Activated naive CD8-positive, alpha-beta T cell (primary cell): ENCODE results near the gene GCSAM.

Experiments
- H3K27ac Mint-ChIP-seq: one replicate; pipeline ENCODE4 v1.8.0; 2021; ENCODE audit warnings: mixed read lengths
- H3K27me3 Mint-ChIP-seq: one replicate; pipeline ENCODE4 v1.8.0; 2021; ENCODE audit warnings: mixed read lengths
- H3K36me3 Mint-ChIP-seq: one replicate; pipeline ENCODE4 v1.8.0; 2021; ENCODE audit warnings: mixed read lengths
- H3K4me1 Mint-ChIP-seq: one replicate; pipeline ENCODE4 v1.8.0; 2021; ENCODE audit warnings: low read depth, mixed read lengths
- H3K4me3 Mint-ChIP-seq: one replicate; pipeline ENCODE4 v1.8.0; 2021; ENCODE audit warnings: mild to moderate bottlenecking, mixed read lengths
- H3K9me3 Mint-ChIP-seq: one replicate; pipeline ENCODE4 v1.8.0; 2021; ENCODE audit warnings: low read depth, mixed read lengths

The GCSAM gene

GRCh38 chr3:112134335-112135124, 1.5 kb upstream of the GCSAM start:
- Mint-ChIP-seq H3K4me1 (peaks cover 77% of the 10 kb centered on the region), H3K27ac (peak overlapping the region; percentile 96), H3K27me3 (no peaks in the 10 kb centered on the region), H3K4me3 (peak overlapping the region; percentile 67), H3K36me3 (peaks cover 2% of the 10 kb centered on the region), H3K9me3 (no peaks in the 10 kb centered on the region)

- Mint-ChIP-seq H3K9me3 (no peaks in the 10 kb centered on the region), H3K27ac (peak overlapping the region; percentile 96), H3K4me3 (peak overlapping the region; percentile 92), H3K4me1 (peaks cover 84% of the 10 kb centered on the region), H3K36me3 (peaks cover 2% of the 10 kb centered on the region), H3K27me3 (no peaks in the 10 kb centered on the region)
Observed at GRCh38 chr3:112133626-112134334, 732 bp upstream of the GCSAM start.

- peaks cover 93% of the 10 kb centered on the region for H3K4me1 Mint-ChIP-seq
- H3K9me3 Mint-ChIP-seq = no peaks in the 10 kb centered on the region
- peak overlapping the region; percentile 92 for H3K4me3 Mint-ChIP-seq
- peak overlapping the region; percentile 96 for H3K27ac Mint-ChIP-seq
- H3K36me3 Mint-ChIP-seq = peaks cover 2% of the 10 kb centered on the region
- H3K27me3 Mint-ChIP-seq = no peaks in the 10 kb centered on the region
Observed at GRCh38 chr3:112132554-112132953, 494 bp downstream of the GCSAM start.

GRCh38 chr3:112132088-112132487, 960 bp downstream of the GCSAM start:
- no peaks in the 10 kb centered on the region for H3K9me3 Mint-ChIP-seq
- H3K4me1 Mint-ChIP-seq = peaks cover 93% of the 10 kb centered on the region
- peak overlapping the region; percentile 92 for H3K4me3 Mint-ChIP-seq
- H3K27me3 Mint-ChIP-seq = no peaks in the 10 kb centered on the region
- H3K36me3 Mint-ChIP-seq = peaks cover 2% of the 10 kb centered on the region
- peak overlapping the region; percentile 96 for H3K27ac Mint-ChIP-seq

- Mint-ChIP-seq H3K9me3 (no peaks in the 10 kb centered on the region), H3K36me3 (peaks cover 2% of the 10 kb centered on the region), H3K4me3 (no peak overlapping the region), H3K27ac (peak overlapping the region; percentile 74), H3K4me1 (peaks cover 96% of the 10 kb centered on the region), H3K27me3 (no peaks in the 10 kb centered on the region)
Observed at GRCh38 chr3:112131111-112131510, 1.9 kb downstream of the GCSAM start.

- Mint-ChIP-seq H3K36me3 (peaks cover 5% of the 10 kb centered on the region), H3K4me3 (peak overlapping the region; percentile 11), H3K4me1 (peaks cover 96% of the 10 kb centered on the region), H3K27me3 (no peaks in the 10 kb centered on the region), H3K9me3 (no peaks in the 10 kb centered on the region), H3K27ac (peak overlapping the region; percentile 52)
Observed at GRCh38 chr3:112130638-112130993, 2.4 kb downstream of the GCSAM start.

GRCh38 chr3:112129925-112130637, 3.0 kb downstream of the GCSAM start:
- H3K4me3 Mint-ChIP-seq = peak overlapping the region; percentile 11

GRCh38 chr3:112128843-112129727, 4.0 kb downstream of the GCSAM start:
- Mint-ChIP-seq H3K27ac (peak overlapping the region; percentile 52), H3K9me3 (no peaks in the 10 kb centered on the region), H3K36me3 (peaks cover 5% of the 10 kb centered on the region), H3K4me1 (peaks cover 84% of the 10 kb centered on the region), H3K4me3 (peak overlapping the region; percentile 48), H3K27me3 (no peaks in the 10 kb centered on the region)

More at GRCh38 chr3:112129925-112130637, 3.0 kb downstream of the GCSAM start:
- H3K27ac Mint-ChIP-seq = peak overlapping the region; percentile 52
- H3K4me1 Mint-ChIP-seq = peaks cover 94% of the 10 kb centered on the region
- H3K36me3 Mint-ChIP-seq = peaks cover 5% of the 10 kb centered on the region
- H3K9me3 Mint-ChIP-seq = no peaks in the 10 kb centered on the region
- H3K27me3 Mint-ChIP-seq = no peaks in the 10 kb centered on the region

GRCh38 chr3:112127522-112128494, 5.2 kb downstream of the GCSAM start:
- peaks cover 7% of the 10 kb centered on the region for H3K36me3 Mint-ChIP-seq
- peaks cover 71% of the 10 kb centered on the region for H3K4me1 Mint-ChIP-seq
- no peaks in the 10 kb centered on the region for H3K9me3 Mint-ChIP-seq
- H3K27me3 Mint-ChIP-seq = no peaks in the 10 kb centered on the region
- H3K27ac Mint-ChIP-seq = peak overlapping the region; percentile 52
- H3K4me3 Mint-ChIP-seq = peak overlapping the region; percentile 48

GRCh38 chr3:112126511-112126911, 6.5 kb downstream of the GCSAM start:
- Mint-ChIP-seq H3K36me3 (peaks cover 7% of the 10 kb centered on the region), H3K27ac (peak overlapping the region; percentile 52), H3K4me1 (peaks cover 65% of the 10 kb centered on the region), H3K27me3 (no peaks in the 10 kb centered on the region), H3K9me3 (no peaks in the 10 kb centered on the region), H3K4me3 (peak overlapping the region; percentile 48)

GRCh38 chr3:112124907-112125607, 8.0 kb downstream of the GCSAM start:
- H3K4me3 Mint-ChIP-seq = no peak overlapping the region
- H3K27me3 Mint-ChIP-seq = no peaks in the 10 kb centered on the region
- H3K4me1 Mint-ChIP-seq = peaks cover 64% of the 10 kb centered on the region
- H3K9me3 Mint-ChIP-seq = no peaks in the 10 kb centered on the region
- H3K27ac Mint-ChIP-seq = peak overlapping the region; percentile 18
- peaks cover 5% of the 10 kb centered on the region for H3K36me3 Mint-ChIP-seq

- peaks cover 8% of the 10 kb centered on the region for H3K36me3 Mint-ChIP-seq
- H3K27me3 Mint-ChIP-seq = no peaks in the 10 kb centered on the region
- H3K4me1 Mint-ChIP-seq = peaks cover 62% of the 10 kb centered on the region
- H3K4me3 Mint-ChIP-seq = no peak overlapping the region
- H3K27ac Mint-ChIP-seq = no peak overlapping the region
- no peaks in the 10 kb centered on the region for H3K9me3 Mint-ChIP-seq
Observed at GRCh38 chr3:112123548-112123947, 9.5 kb downstream of the GCSAM start.

- H3K9me3 Mint-ChIP-seq = no peaks in the 10 kb centered on the region
- no peak overlapping the region for H3K27ac Mint-ChIP-seq
- H3K27me3 Mint-ChIP-seq = no peaks in the 10 kb centered on the region
- no peak overlapping the region for H3K4me3 Mint-ChIP-seq
- peaks cover 58% of the 10 kb centered on the region for H3K4me1 Mint-ChIP-seq
- peaks cover 8% of the 10 kb centered on the region for H3K36me3 Mint-ChIP-seq
Observed at GRCh38 chr3:112122870-112123269, 10.2 kb downstream of the GCSAM start.
